Right ventricle myocardium inferior (tissue), 1 donor: ENCODE results near the gene CERS2. TPM values are rescaled to one million over a fixed set of nuclear protein-coding genes. Genes with fewer than 3 reads are reported as not detected.
A peak's percentile ranks its signal among the peaks of the same experiment; 100 is the strongest.
"Not testable (repeated sequence)": the region's sequence is repeated elsewhere in the genome, so short reads cannot be mapped to it uniquely, and the experiment has no call there.

ENCODE experiments used
- ATAC-seq: fragments of 200-7000 bp; cut with Tn5 transposase; one replicate; pipeline ENCODE4 v1.9.1; 2020; ENCODE audit warnings: mild to moderate bottlenecking, moderate library complexity
- DNase-seq: peaks from one replicate; pipeline ENCODE4 v3.0.0; 2021; ENCODE audit errors: missing footprints
- intact Hi-C: fragments of 100-400 bp; cut with DNase I; formaldehyde crosslinking; loops from one replicate; pipeline ENCODE4 v1.11.0; 2022
- total RNA-seq: library from RNA; stranded (reverse); fragmentation: NEBNext Ultra II Directional; extraction: Animal tissue kit (Norgen Biotek cat#: 25700); gene quantifications from one replicate; pipeline ENCODE4 v1.2.1, GENCODE V29; 2021
- donor health status: DM: no; HTN: yes; CAD: no; lungs with severe emphysema.

Gene CERS2
- total RNA-seq, 1 donor from 2014 or later: 92.6 TPM

- ATAC-seq: no peak
- no peak for DNase-seq
- intact Hi-C loops: no loop called here
Observed at GRCh38 chr1:150944856-150945255, 29.8 kb downstream of the CERS2 start.

DNA sequence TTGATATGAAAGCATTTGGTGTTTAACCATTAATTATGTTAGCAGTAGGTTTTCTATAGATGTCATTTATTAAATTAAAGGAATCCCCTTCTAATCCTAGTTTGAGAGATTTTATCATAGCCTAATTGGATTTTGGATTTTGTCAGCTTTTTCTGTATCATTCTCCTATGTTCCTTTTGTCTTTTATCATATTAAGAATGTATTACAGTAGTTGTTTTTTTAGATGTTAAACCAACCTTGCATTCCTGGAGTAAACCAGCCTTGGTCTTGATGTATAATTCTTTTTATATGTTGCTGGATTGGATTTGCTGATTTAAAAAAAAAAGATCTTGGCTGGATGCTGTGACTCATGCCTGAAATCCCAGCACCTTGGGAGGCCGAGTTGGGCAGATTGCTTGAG, 42.9 kb downstream of the CERS2 start:
- intact Hi-C loops: no loop called here

DNA sequence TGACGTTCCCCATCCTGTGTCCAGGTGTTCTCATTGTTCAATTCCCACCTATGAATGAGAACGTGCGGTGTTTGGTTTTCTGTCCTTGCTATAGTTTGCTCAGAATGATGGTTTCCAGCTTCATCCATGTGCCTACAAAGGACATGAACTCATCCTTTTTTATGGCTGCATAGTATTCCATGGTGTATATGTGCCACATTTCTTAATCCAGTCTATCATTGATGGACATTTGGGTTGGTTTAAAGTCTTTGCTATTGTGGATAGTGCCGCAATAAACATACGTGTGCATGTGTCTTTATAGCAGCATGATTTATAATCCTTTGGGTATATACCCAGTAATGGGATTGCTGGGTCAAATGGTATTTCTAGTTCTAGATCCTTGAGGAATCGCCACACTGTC, 45.9 kb downstream of the CERS2 start:
- not testable (repeated sequence) for ATAC-seq, DNase-seq
- intact Hi-C loops: loop anchor here (5.0 to 10.0 kb wide), 3 partner anchors 44 to 94 kb away; partner anchors contain the start of genes ARNT and CERS2

More for the DNA sequence above, 42.9 kb downstream of the CERS2 start:
- ATAC-seq (no peak), DNase-seq (no peak)

DNA sequence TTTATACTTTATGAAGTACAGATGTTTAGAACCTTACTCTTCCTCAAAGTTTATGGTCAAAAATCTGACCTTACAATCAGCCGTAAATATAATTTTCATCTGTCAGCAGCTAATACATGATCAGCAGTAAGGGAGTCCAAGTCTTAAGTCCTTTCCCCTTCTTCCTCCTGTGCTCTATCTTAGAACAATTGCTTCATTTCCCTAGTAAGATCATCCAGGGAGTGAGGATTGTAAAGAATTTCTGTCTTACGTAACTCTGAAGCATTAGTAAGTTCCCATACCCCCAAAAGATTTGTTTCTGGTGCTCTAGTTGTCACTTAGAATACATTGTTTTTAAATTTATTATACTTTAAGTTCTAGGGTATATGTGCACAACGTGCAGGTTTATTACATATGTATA, 46.3 kb downstream of the CERS2 start:
- ATAC-seq (no peak), DNase-seq (no peak)
- intact Hi-C loops: loop anchor here (5.0 to 10.0 kb wide), 3 partner anchors 44 to 93 kb away; partner anchors contain the start of genes ARNT and CERS2

- intact Hi-C loops: loop anchor here (5.0 to 10.0 kb wide), 3 partner anchors 45 to 93 kb away; partner anchors contain the start of genes ARNT and CERS2
- no peak for ATAC-seq
- no peak for DNase-seq
Observed at GRCh38 chr1:150927624-150928023, 47.0 kb downstream of the CERS2 start.

- DNase-seq (peak; percentile 97), ATAC-seq (peak; percentile 99)
- intact Hi-C loops: loop anchor here (5.0 to 10.0 kb wide), 3 partner anchors 46 to 91 kb away; partner anchors contain the start of genes ARNT and CERS2
Observed at GRCh38 chr1:150926097-150926741, 48.4 kb downstream of the CERS2 start, which contains the start of gene SETDB1. SETDB1 (plus strand) TSS chr1:150926363; CDS start chr1:150927715, 1,352 bp downstream.

GRCh38 chr1:150925080-150925479, 49.6 kb downstream of the CERS2 start:
- ATAC-seq (no peak), DNase-seq (no peak)
- intact Hi-C loops: loop anchor here (5.0 to 10.0 kb wide), 3 partner anchors 47 to 90 kb away; partner anchors contain the start of genes ARNT and CERS2

- no peak for ATAC-seq
- intact Hi-C loops: loop anchor here (10.0 kb wide), 1 partner anchor 88 kb away; no protein-coding TSS in a partner anchor
- no peak for DNase-seq
Observed at GRCh38 chr1:150922519-150922975, 52.1 kb downstream of the CERS2 start.

- no peak for DNase-seq
- intact Hi-C loops: no loop called here
- no peak for ATAC-seq
Observed at GRCh38 chr1:150917387-150917786, 57.2 kb downstream of the CERS2 start.

Other genes starting within 250 kb of the CERS2 start
- gene CTSS, start 209.1 kb downstream of the CERS2 start, total RNA-seq: 38.4 TPM
- gene CTSK, start 166.6 kb downstream of the CERS2 start, total RNA-seq: 6.2 TPM
- gene ARNT, start 98.2 kb downstream of the CERS2 start, total RNA-seq: 28.9 TPM
- gene CTXND2, start 87.7 kb downstream of the CERS2 start, total RNA-seq: not detected
- 16.2 TPM for gene SETDB1, start 48.5 kb downstream of the CERS2 start, total RNA-seq
- gene ANXA9, start 7.5 kb upstream of the CERS2 start, total RNA-seq: not detected
- 38.5 TPM for gene MINDY1, start 32.1 kb upstream of the CERS2 start, total RNA-seq
- 42.1 TPM for gene PRUNE1, start 33.6 kb upstream of the CERS2 start, total RNA-seq
- gene BNIPL, start 61.8 kb upstream of the CERS2 start, total RNA-seq: 0.30 TPM
- gene C1orf56, start 72.9 kb upstream of the CERS2 start, total RNA-seq: 6.6 TPM
- 28.0 TPM for gene CDC42SE1, start 84.8 kb upstream of the CERS2 start, total RNA-seq
- gene MLLT11, start 85.6 kb upstream of the CERS2 start, total RNA-seq: 4.9 TPM
- 8.4 TPM for gene GABPB2, start 95.9 kb upstream of the CERS2 start, total RNA-seq
- gene SEMA6C, start 171.8 kb upstream of the CERS2 start, total RNA-seq: 57.6 TPM
- 2.6 TPM for gene TNFAIP8L2, start 181.8 kb upstream of the CERS2 start, total RNA-seq
- gene LYSMD1, start 191.1 kb upstream of the CERS2 start, total RNA-seq: 12.3 TPM
- gene SCNM1, start 191.3 kb upstream of the CERS2 start, total RNA-seq: 16.6 TPM
- gene TMOD4, start 201.1 kb upstream of the CERS2 start, total RNA-seq: not detected
- 47.1 TPM for gene VPS72, start 215.4 kb upstream of the CERS2 start, total RNA-seq
- gene PIP5K1A, start 223.7 kb upstream of the CERS2 start, total RNA-seq: 34.8 TPM